DOHH2 (cell line): ENCODE measurements around the gene ARHGDIB.

Experiments
- H3F3A ChIP-seq: fragments of 200-600 bp; sonication (generic), shearing (Covaris generic); 2 replicates; pipeline ENCODE4 v1.6.0; 2016; ENCODE audit warnings: antibody characterized with exemption, mild to moderate bottlenecking; ENCODE audit not compliant: control insufficient read depth, insufficient read depth
- H3K27ac ChIP-seq: fragments of 200-600 bp; sonication (generic); 2 replicates; pipeline ENCODE4 v1.5.1; 2014; ENCODE audit warnings: low read depth, mild to moderate bottlenecking, low read length, moderate library complexity
- H3K27me3 ChIP-seq: fragments of 200-600 bp; sonication (generic); 2 replicates; pipeline ENCODE4 v1.6.1; 2014; ENCODE audit warnings: mild to moderate bottlenecking, low read length, mixed read lengths; ENCODE audit not compliant: control insufficient read depth
- H3K36me3 ChIP-seq: fragments of 200-600 bp; sonication (generic); 2 replicates; pipeline ENCODE4 v1.6.1; 2014; ENCODE audit warnings: mild to moderate bottlenecking, low read length, moderate library complexity, mixed read lengths; ENCODE audit not compliant: control insufficient read depth
- H3K4me1 ChIP-seq: fragments of 200-600 bp; sonication (generic); 2 replicates; pipeline ENCODE4 v1.6.1; 2014; ENCODE audit warnings: mild to moderate bottlenecking, low read length, mixed read lengths; ENCODE audit not compliant: control insufficient read depth
- H3K4me2 ChIP-seq: fragments of 200-600 bp; sonication (generic); 2 replicates; pipeline ENCODE4 v1.6.0; 2014; ENCODE audit warnings: mild to moderate bottlenecking, low read length, moderate library complexity
- H3K4me3 ChIP-seq: fragments of 200-600 bp; sonication (generic); 2 replicates; pipeline ENCODE4 v1.5.1; 2014; ENCODE audit warnings: mild to moderate bottlenecking, low read length, mixed read lengths
- H3K79me2 ChIP-seq: fragments of 200-600 bp; sonication (generic); 2 replicates; pipeline ENCODE4 v1.6.1; 2014; ENCODE audit warnings: mild to moderate bottlenecking, low read length, mixed read lengths; ENCODE audit not compliant: control insufficient read depth
- H3K9me2 ChIP-seq: fragments of 200-600 bp; sonication (generic); replicated peaks from 2 replicates; pipeline ENCODE4 v1.6.1; 2014; ENCODE audit warnings: mild to moderate bottlenecking, low read length, mixed read lengths; ENCODE audit not compliant: control insufficient read depth
- H3K9me3 ChIP-seq: fragments of 200-600 bp; sonication (generic); 2 replicates; pipeline ENCODE4 v1.6.1; 2014; ENCODE audit warnings: antibody characterized with exemption, low read length, mixed read lengths; ENCODE audit not compliant: control insufficient read depth, insufficient read depth
- H4K20me1 ChIP-seq: fragments of 200-600 bp; sonication (generic); 2 replicates; pipeline ENCODE4 v1.6.0; 2014; ENCODE audit warnings: low read depth, mild to moderate bottlenecking, antibody characterized with exemption, low read length, moderate library complexity; ENCODE audit not compliant: control insufficient read depth, insufficient read depth
- EZH2phosphoT487 ChIP-seq: fragments of 200-600 bp; sonication (generic); IDR thresholded peaks from 2 replicates; pipeline ENCODE4 v1.6.1; 2017; ENCODE audit warnings: borderline replicate concordance, mild to moderate bottlenecking, antibody characterized with exemption, low read length, moderate library complexity, mixed read lengths
- TF ChIP-seq, protein P1 (sequence below): fragments of 200-600 bp; sonication (generic); IDR thresholded peaks from one replicate; pipeline ENCODE4 v1.5.1; 2014; ENCODE audit warnings: antibody characterized with exemption, mild to moderate bottlenecking, low read depth, low read length; ENCODE audit not compliant: poor library complexity, severe bottlenecking

ARHGDIB gene

DNA sequence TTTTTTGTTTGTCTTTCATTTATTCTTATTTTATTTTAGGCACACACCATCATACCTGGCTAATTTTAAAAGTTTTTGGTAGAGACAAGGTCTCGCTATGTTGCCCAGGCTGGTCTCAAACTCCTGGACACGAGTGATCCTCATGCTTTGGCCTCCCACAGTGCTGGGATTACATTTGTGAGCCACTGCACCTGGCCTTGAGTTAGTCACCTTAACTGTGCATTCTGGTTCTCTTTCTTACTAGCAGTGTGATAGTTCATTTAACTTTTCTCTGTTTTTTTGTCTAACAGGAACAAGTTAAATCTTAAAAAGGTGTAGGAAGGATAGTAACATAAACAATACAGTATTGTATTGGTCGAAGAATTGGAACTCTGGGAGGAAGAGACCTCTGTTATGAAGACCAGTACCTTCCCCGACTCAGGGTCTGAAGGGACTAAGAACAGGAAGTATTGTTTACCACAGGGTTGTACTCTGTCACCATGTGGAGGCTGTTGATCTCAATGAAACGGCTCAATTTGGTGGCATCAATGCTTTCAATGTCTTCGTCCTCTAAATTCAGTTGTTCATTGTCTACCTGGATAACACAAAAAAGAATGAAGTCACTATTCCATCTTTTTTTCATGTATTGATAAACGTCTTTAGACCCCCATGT is 40.8 kb downstream of the ARHGDIB start:
- Histone ChIP-seq H3K4me1 (no peaks in the 10 kb centered on the region), H3K4me2 (no peak overlapping the region)

DNA sequence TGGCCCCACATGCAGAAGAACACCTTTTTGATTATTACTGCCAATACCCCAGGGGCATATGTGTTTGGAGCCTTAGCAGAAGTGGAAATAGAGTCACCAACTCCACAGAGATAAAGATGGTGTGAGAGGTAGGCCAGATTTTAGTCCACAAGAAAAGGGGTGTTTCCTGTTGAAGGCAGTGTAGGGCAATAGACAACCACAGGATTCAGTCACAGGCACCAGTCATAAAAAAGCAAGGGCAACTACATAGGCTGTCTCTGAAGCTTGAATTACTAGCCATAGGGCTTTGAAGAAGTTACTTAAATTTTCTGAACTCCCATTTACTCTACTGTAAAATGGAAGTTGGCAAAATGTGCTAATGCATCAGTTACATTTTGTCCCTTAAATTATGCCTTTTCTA is 41.9 kb downstream of the ARHGDIB start:
- H4K20me1 ChIP-seq = no peaks in the 10 kb centered on the region
- H3K9me3 ChIP-seq = no peaks in the 10 kb centered on the region
- no peaks in the 10 kb centered on the region for H3K27me3 ChIP-seq
- no peak overlapping the region for H3K27ac ChIP-seq
- H3K9me2 ChIP-seq = no peaks in the 10 kb centered on the region
- no peaks in the 10 kb centered on the region for H3K36me3 ChIP-seq
- no peak for TF ChIP-seq EZH2phosphoT487
- TF ChIP-seq, protein P1, sequence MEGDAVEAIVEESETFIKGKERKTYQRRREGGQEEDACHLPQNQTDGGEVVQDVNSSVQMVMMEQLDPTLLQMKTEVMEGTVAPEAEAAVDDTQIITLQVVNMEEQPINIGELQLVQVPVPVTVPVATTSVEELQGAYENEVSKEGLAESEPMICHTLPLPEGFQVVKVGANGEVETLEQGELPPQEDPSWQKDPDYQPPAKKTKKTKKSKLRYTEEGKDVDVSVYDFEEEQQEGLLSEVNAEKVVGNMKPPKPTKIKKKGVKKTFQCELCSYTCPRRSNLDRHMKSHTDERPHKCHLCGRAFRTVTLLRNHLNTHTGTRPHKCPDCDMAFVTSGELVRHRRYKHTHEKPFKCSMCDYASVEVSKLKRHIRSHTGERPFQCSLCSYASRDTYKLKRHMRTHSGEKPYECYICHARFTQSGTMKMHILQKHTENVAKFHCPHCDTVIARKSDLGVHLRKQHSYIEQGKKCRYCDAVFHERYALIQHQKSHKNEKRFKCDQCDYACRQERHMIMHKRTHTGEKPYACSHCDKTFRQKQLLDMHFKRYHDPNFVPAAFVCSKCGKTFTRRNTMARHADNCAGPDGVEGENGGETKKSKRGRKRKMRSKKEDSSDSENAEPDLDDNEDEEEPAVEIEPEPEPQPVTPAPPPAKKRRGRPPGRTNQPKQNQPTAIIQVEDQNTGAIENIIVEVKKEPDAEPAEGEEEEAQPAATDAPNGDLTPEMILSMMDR = no peak
- H3F3A ChIP-seq = no peaks in the 10 kb centered on the region
- H3K4me2 ChIP-seq = no peak overlapping the region
- no peak overlapping the region for H3K4me3 ChIP-seq
- H3K79me2 ChIP-seq = no peaks in the 10 kb centered on the region
- H3K4me1 ChIP-seq = peaks cover 4% of the 10 kb centered on the region

More for the DNA sequence above, 40.8 kb downstream of the ARHGDIB start:
- Histone ChIP-seq H3F3A (no peaks in the 10 kb centered on the region), H4K20me1 (no peaks in the 10 kb centered on the region), H3K9me3 (no peaks in the 10 kb centered on the region), H3K36me3 (no peaks in the 10 kb centered on the region), H3K27ac (no peak overlapping the region), H3K79me2 (no peaks in the 10 kb centered on the region), H3K9me2 (no peaks in the 10 kb centered on the region), H3K27me3 (no peaks in the 10 kb centered on the region), H3K4me3 (no peak overlapping the region)
- TF ChIP-seq, protein P1 = no peak
- no peak for TF ChIP-seq EZH2phosphoT487

DNA sequence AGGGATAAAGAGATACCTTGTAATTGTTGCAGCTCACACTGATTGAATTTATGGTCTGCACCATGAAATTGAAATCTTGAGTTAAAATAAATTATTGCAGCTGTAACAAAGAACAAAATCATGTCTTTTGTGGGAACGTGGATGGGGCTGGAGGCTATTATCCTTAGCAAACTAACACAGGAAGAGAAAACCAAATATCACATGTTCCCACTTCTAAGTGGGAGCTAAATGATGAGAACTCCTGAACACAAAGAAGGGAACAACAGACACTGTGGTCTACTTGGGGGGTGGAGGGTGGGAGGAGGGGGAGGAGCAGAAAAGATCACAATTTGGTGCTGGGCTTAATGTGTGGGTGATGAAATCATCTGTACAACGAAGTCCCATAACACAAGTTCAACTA is 45.7 kb downstream of the ARHGDIB start:
- Histone ChIP-seq H3K4me2 (no peak overlapping the region), H3F3A (no peaks in the 10 kb centered on the region), H3K9me2 (no peaks in the 10 kb centered on the region), H3K4me3 (no peak overlapping the region), H4K20me1 (no peaks in the 10 kb centered on the region), H3K27ac (no peak overlapping the region), H3K79me2 (no peaks in the 10 kb centered on the region), H3K9me3 (no peaks in the 10 kb centered on the region), H3K27me3 (no peaks in the 10 kb centered on the region), H3K4me1 (peaks cover 11% of the 10 kb centered on the region), H3K36me3 (no peaks in the 10 kb centered on the region)
- TF ChIP-seq, protein P1 = no peak
- TF ChIP-seq EZH2phosphoT487 = no peak

- H3K4me3 ChIP-seq = no peak overlapping the region
- H3K36me3 ChIP-seq = no peaks in the 10 kb centered on the region
- H4K20me1 ChIP-seq = no peaks in the 10 kb centered on the region
- H3K9me3 ChIP-seq = no peaks in the 10 kb centered on the region
- H3K27ac ChIP-seq = no peak overlapping the region
- H3F3A ChIP-seq = no peaks in the 10 kb centered on the region
- TF ChIP-seq, protein P1 = no peak
- TF ChIP-seq EZH2phosphoT487 = no peak
- H3K4me1 ChIP-seq = peaks cover 11% of the 10 kb centered on the region
- H3K27me3 ChIP-seq = no peaks in the 10 kb centered on the region
- no peaks in the 10 kb centered on the region for H3K79me2 ChIP-seq
- H3K9me2 ChIP-seq = no peaks in the 10 kb centered on the region
- H3K4me2 ChIP-seq = no peak overlapping the region
Observed at GRCh38 chr12:14913381-14913781, 48.0 kb downstream of the ARHGDIB start.
